Pancreas (tissue), 10 donors: ENCODE data around the gene NME5. TPM values are rescaled to one million over a fixed set of nuclear protein-coding genes. Genes with fewer than 3 reads are reported as not detected.

Experiments used
- ATAC-seq, 4 donors: fragments of 200-7000 bp; cut with Tn5 transposase; one replicate each; pipeline versions ENCODE4 v1.8.0 to v1.9.1; 2020; ENCODE audit warnings: mild to moderate bottlenecking in 4 of 4, moderate library complexity in 4 of 4
- DNase-seq, 6 donors: peaks; one replicate each; pipeline ENCODE4 v3.0.0-alpha.2; 2020
- FAIRE-seq: peaks from 2 replicates; lab custom pipeline; 2012; peaks lifted over from hg19 to GRCh38; lab: Jason Lieb, UNC
- H3K27ac ChIP-seq, 4 donors: fragments of 200-600 bp; sonication (generic); 1 replicate in 3 of 4; 2 replicates in 1 of 4; pipeline versions ENCODE4 v1.5.0 to v1.8.0; 2020
- H3K27me3 ChIP-seq, 4 donors: fragments of 200-600 bp; one replicate each; pipeline ENCODE4 v1.8.0; 2021
- H3K36me3 ChIP-seq, 3 donors: fragments of 200-600 bp; sonication (generic) in 1 of 3; one replicate each; pipeline versions ENCODE4 v1.5.0 to v1.8.0; 2020 to 2021
- H3K4me1 ChIP-seq, 3 donors: fragments of 200-600 bp; one replicate each; pipeline ENCODE4 v1.8.0; 2021
- H3K4me3 ChIP-seq, 4 donors: fragments of 200-600 bp; sonication (generic) in 2 of 4; one replicate each; pipeline versions ENCODE4 v1.5.0 to v1.8.0; 2020 to 2021
- H3K9me3 ChIP-seq, 4 donors: fragments of 200-600 bp; one replicate each; pipeline ENCODE4 v1.8.0; 2021
- WGBS, 2 donors: extraction: QIAGEN DNeasy Blood & Tissue Kit; methylation state at CpG; one replicate each; pipeline ENCODE4 v1.1.7; 2013; 5-methylcytosine and 5-hydroxymethylcytosine counted together
- intact Hi-C, 3 donors: fragments of 100-400 bp; cut with DNase I; formaldehyde crosslinking; loops; one replicate each; pipeline versions ENCODE4 v1.11.1 to v1.14.2; 2022
- polyA plus RNA-seq, 2 donors: library from polyadenylated mRNA; stranded (reverse); fragments of 200-250 nt; gene quantifications; one replicate each; pipeline ENCODE4 v1.2.3, GENCODE V29; 2013
- total RNA-seq, 6 donors: library from RNA; stranded (reverse); fragmentation: NEBNext Ultra II Directional in 4 of 6; extraction: Animal tissue kit (Norgen Biotek cat#: 25700) in 4 of 6; gene quantifications; one replicate each; pipeline versions ENCODE4 v1.2.1 to v1.2.4, GENCODE V29; 2021 to 2023
- TF ChIP-seq, protein P1 (sequence below), 4 donors: fragments of 200-600 bp; sonication (generic) in 3 of 4; IDR thresholded peaks; one replicate each; pipeline versions ENCODE4 v1.5.0 to v1.8.0; 2021; ENCODE audit warnings: antibody characterized with exemption in 4 of 4
- donor health status: healthy with polysubstance abuse.
- donor health status: DM: no; HTN: no; CAD: no; lungs with moderate emphysema.
- donor health status: DM: no; HTN: no; CAD: no.
- donor health status: control.
- donor health status: control.
- donor health status: Bipolar disorder and iron deficiency.
- donor health status: DM: yes; HTN: yes; CAD: no.
- donor health status: DM: no; HTN: no; CAD: no.
- donor health status: DM: no; HTN: no; CAD: no.
- donor health status: DM: yes; HTN: yes; CAD: no.

The NME5 gene
- total and polyA plus RNA-seq, 8 donors, result 1.8 to 9.2 (median 3.0) TPM

DNA sequence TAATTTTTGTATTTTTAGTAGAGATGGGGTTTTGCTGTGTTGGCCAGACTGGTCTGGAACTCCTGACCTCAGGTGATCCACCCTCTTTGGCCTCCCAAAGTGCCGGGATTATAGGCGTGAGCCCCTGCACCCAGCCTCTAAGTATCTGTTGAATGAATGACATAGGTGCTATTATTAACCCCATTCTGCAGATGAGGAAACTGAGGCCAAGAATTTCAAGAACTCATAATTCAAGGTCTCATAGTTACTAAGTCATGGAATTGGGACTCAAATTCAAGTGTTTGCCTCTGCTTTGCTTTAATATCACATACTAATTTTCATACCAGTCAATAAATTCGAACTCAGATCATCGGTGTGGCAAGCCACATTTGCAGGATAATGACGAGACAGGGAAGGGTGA, 41.6 kb upstream of the NME5 start:
- Histone ChIP-seq H3K27ac (no peak overlapping the region), H3K4me3 (no peak overlapping the region), H3K4me1 (peaks cover 0 to 7% (median 7%) of the 10 kb centered on the region in 3 donors), H3K36me3 (peaks cover 0 to under 1% (median 0%) of the 10 kb centered on the region in 3 donors), H3K9me3 (no peaks in the 10 kb centered on the region), H3K27me3 (no peaks in the 10 kb centered on the region)
- ATAC-seq (no peak), FAIRE-seq (no peak), DNase-seq (no peak)
- WGBS, 2 donors, result 76 to 83% methylated on average over 5 of the region's 5 CpGs
- TF ChIP-seq, protein P1, sequence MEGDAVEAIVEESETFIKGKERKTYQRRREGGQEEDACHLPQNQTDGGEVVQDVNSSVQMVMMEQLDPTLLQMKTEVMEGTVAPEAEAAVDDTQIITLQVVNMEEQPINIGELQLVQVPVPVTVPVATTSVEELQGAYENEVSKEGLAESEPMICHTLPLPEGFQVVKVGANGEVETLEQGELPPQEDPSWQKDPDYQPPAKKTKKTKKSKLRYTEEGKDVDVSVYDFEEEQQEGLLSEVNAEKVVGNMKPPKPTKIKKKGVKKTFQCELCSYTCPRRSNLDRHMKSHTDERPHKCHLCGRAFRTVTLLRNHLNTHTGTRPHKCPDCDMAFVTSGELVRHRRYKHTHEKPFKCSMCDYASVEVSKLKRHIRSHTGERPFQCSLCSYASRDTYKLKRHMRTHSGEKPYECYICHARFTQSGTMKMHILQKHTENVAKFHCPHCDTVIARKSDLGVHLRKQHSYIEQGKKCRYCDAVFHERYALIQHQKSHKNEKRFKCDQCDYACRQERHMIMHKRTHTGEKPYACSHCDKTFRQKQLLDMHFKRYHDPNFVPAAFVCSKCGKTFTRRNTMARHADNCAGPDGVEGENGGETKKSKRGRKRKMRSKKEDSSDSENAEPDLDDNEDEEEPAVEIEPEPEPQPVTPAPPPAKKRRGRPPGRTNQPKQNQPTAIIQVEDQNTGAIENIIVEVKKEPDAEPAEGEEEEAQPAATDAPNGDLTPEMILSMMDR (IDR thresholded peaks at IDR 0.05), result no peak
- intact Hi-C loops, result no loop called here

DNA sequence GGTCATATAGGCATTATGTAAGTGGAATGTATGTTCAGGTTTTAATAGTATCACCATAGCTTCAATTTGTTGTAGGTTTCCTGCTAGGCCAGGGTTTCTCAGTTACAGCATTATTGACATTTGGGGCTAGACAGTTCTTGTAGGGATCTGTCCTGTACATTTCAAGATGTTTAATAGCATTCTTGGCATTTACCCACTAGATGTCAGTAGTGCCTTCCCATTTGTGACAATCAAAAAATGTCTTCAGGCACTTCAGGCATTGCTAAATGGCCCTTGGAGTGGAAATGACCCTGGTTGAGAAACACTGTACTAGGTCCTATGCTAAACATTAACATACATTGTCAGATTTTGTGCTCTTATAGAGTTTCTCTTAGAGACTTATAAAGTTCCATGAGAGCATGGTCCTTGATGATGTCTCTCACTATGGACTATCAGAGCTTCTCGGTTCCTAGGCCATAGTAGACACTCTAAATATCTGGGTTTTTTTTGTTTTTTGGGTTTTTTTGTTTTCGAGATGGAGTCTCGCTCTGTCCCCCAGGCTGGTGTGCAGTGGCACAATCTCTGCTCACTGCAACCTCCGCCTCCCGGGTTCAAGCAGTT, 41.1 kb upstream of the NME5 start:
- ATAC-seq, result no peak
- 71 to 74% methylated on average over 5 of the region's 5 CpGs for WGBS, 2 donors
- TF ChIP-seq, protein P1 (IDR thresholded peaks at IDR 0.05), result no peak

DNA sequence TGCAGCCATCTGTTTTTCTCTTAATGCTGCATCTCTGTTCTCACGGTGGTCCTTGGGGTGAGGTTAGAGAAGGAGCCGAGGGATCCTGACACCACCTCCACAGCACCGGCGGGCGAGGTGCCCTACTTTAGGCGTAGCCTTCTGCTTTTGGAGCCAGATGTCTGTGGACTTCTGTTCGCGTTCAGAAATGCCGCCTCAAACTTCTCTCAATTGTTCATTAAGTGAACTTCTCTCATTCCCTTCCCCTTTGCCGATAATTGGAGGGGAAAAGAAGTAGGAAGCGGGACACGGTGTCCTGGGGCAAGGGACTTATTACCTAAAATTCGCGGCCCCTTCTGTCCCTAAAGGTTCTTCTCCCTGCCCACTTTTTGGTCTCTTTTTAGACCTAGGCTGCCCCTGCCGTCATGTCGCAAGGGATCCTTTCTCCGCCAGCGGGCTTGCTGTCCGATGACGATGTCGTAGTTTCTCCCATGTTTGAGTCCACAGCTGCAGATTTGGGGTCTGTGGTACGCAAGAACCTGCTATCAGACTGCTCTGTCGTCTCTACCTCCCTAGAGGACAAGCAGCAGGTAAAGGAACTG, 40.1 kb upstream of the NME5 start:
- Histone ChIP-seq H3K27me3 (no peaks in the 10 kb centered on the region), H3K4me3 (peak overlapping the region in 3 of 4 donors; percentile 55 to 94 (median 60)), H3K36me3 (peaks cover 0 to 12% (median 0%) of the 10 kb centered on the region in 3 donors), H3K4me1 (peaks cover 0 to 7% (median 7%) of the 10 kb centered on the region in 3 donors), H3K9me3 (no peaks in the 10 kb centered on the region), H3K27ac (no peak overlapping the region)
- WGBS, 2 donors, result 1 to 2% methylated on average over 23 of the region's 23 CpGs
- no peak for ATAC-seq
- no peak for FAIRE-seq
- DNase-seq, result peak in 2 of 6 donors; percentile 15 to 16
- intact Hi-C loops, result no loop called here
- TF ChIP-seq, protein P1 (IDR thresholded peaks at IDR 0.05), result no peak

More for the DNA sequence above, 41.1 kb upstream of the NME5 start:
- no peak for DNase-seq
- Histone ChIP-seq H3K9me3 (no peaks in the 10 kb centered on the region), H3K27ac (no peak overlapping the region), H3K27me3 (no peaks in the 10 kb centered on the region), H3K4me1 (peaks cover 0 to 7% (median 7%) of the 10 kb centered on the region in 3 donors), H3K4me3 (no peak overlapping the region), H3K36me3 (peaks cover 0 to 4% (median 0%) of the 10 kb centered on the region in 3 donors)
- no peak for FAIRE-seq
- intact Hi-C loops, result no loop called here

DNA sequence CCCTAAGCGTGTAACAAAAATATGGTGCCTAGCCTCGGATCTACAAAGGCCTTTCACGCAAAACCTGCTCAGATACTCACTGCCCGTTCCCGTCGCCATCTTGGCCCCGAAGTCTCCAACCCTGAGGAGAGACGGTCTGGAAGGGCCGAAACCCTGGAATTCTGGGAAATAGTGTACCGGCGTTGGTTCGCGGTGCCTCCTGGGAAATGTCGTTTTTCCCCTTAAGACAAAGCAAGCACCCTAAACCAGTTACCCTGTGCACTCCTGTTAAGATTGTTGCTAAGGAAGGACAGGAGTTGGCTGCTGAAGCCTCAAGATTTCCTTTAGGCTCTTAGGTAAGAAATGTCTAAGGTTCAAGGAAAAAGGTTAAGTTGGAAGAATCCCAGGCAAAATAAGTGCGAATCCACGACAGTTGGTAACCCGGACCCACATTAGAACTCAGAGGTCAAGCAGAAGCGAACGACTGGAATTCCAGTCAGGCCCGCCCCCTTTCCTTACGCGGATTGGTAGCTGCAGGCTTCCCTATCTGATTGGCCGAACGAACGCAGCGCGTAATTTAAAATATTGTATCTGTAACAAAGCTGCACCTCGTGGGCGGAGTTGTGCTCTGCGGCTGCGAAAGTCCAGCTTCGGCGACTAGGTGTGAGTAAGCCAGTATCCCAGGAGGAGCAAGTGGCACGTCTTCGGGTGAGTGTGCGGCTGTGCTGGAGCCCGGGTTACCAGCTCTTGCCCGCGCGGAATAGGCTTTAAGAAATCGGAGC, 39.5 kb upstream of the NME5 start, which contains the start of the genes BRD8 and KIF20A:
TSS of gene BRD8 (minus strand) at position 115 of the 761 bp plus-strand sequence. CDS start at position 99, 16 bp downstream.
TSS of gene KIF20A (plus strand) at position 597 of the 761 bp plus-strand sequence. CDS start 569 bp downstream, outside the sequence.
- FAIRE-seq, result peak; percentile 60
- Histone ChIP-seq H3K4me3 (peak within 1 kb of the TSS; percentile 55 to 94 (median 72)), H3K27me3 (no peaks in the 10 kb centered on the region), H3K9me3 (no peaks in the 10 kb centered on the region), H3K4me1 (peaks cover 0 to 7% (median 7%) of the 10 kb centered on the region in 3 donors), H3K36me3 (peaks cover 0 to 14% (median 0%) of the 10 kb centered on the region in 3 donors), H3K27ac (peak within 1 kb of the TSS; percentile 41 to 89 (median 70))
- ATAC-seq, result peak; percentile 96 to 99 (median 98)
- TF ChIP-seq, protein P1 (IDR thresholded peaks at IDR 0.05), result no peak
- intact Hi-C loops, result no loop called here
- 0 to 1% methylated on average over 41 of the region's 41 CpGs for WGBS, 2 donors
- DNase-seq, result peak; percentile 84 to 98 (median 94)
